ENCODE results near the gene RCL1.

Gene RCL1

GRCh38 chr9:4832786-4833579 is 40.2 kb downstream of the RCL1 start:
- DNase-seq (ENCODE audit: low read depth) = peak; percentile 99
- no peak for TF ChIP-seq CTCF (IDR thresholded peaks at IDR 0.05; ENCODE audit: low read length, missing control alignments)
- no peak overlapping the region for H3K4me3 ChIP-seq (replicated peaks; ENCODE audit: low read depth, low read length)

GRCh38 chr9:4833781-4834560 is 41.2 kb downstream of the RCL1 start:
- TF ChIP-seq CTCF (IDR thresholded peaks at IDR 0.05; ENCODE audit: low read length, missing control alignments) = no peak

DNA sequence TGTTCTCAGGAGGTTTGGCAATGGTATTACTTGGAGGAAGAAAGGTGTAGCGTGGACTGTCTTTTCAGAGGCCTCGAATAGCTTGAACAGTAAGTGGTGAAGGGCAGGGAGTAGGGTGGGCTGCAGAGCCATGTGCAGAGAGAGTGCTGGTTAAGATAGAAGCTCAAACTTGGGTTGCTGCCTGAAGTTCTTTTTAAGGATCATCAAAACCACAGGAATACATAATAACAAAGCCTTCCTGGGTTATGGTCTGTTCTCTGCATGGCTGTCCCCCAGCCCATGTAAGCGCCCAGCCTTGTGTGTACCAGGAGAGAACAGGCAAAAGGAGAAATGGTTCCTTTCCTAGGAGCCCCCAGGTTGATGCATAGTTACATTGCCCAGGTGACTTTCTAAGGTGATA is 43.9 kb downstream of the RCL1 start:
- no peak for TF ChIP-seq CTCF (IDR thresholded peaks at IDR 0.05; ENCODE audit: low read length, missing control alignments)
- DNase-seq (ENCODE audit: low read depth) = no peak
- H3K4me3 ChIP-seq (replicated peaks; ENCODE audit: low read depth, low read length) = no peak overlapping the region

More at GRCh38 chr9:4833781-4834560, 41.2 kb downstream of the RCL1 start:
- H3K4me3 ChIP-seq (replicated peaks; ENCODE audit: low read depth, low read length) = no peak overlapping the region
- peak; percentile 66 for DNase-seq (ENCODE audit: low read depth)

GRCh38 chr9:4837261-4838188 is 44.8 kb downstream of the RCL1 start:
- H3K4me3 ChIP-seq (replicated peaks; ENCODE audit: low read depth, low read length) = no peak overlapping the region
- TF ChIP-seq CTCF (IDR thresholded peaks at IDR 0.05; ENCODE audit: low read length, missing control alignments) = no peak
- DNase-seq (ENCODE audit: low read depth) = peak; percentile 85

- DNase-seq (ENCODE audit: low read depth) = no peak
- TF ChIP-seq CTCF (IDR thresholded peaks at IDR 0.05; ENCODE audit: low read length, missing control alignments) = no peak
- H3K4me3 ChIP-seq (replicated peaks; ENCODE audit: low read depth, low read length) = no peak overlapping the region
Measured at GRCh38 chr9:4838189-4838546, 45.4 kb downstream of the RCL1 start.

GRCh38 chr9:4839470-4839912 is 46.7 kb downstream of the RCL1 start:
- peak; percentile 32 for DNase-seq (ENCODE audit: low read depth)
- no peak for TF ChIP-seq CTCF (IDR thresholded peaks at IDR 0.05; ENCODE audit: low read length, missing control alignments)
- no peak overlapping the region for H3K4me3 ChIP-seq (replicated peaks; ENCODE audit: low read depth, low read length)
